HUES64 (cell line): ENCODE data around the gene ST8SIA6. TPM values are rescaled to one million over a fixed set of nuclear protein-coding genes. Genes with fewer than 3 reads are reported as not detected.
"Not testable (repeated sequence)": the region's sequence is repeated elsewhere in the genome, so short reads cannot be mapped to it uniquely, and the experiment has no call there.

Source experiments
- H3K27ac ChIP-seq: 2 replicates; pipeline ENCODE4 v1.7.0; 2013; ENCODE audit warnings: low read depth, low read length, inconsistent platforms
- H3K27me3 ChIP-seq: 2 replicates; pipeline ENCODE4 v1.6.1; 2013; ENCODE audit warnings: mild to moderate bottlenecking, low read length; ENCODE audit not compliant: insufficient read depth
- H3K36me3 ChIP-seq: 2 replicates; pipeline ENCODE4 v1.6.1; 2013; ENCODE audit warnings: mild to moderate bottlenecking, low read length; ENCODE audit not compliant: insufficient read depth
- H3K4me1 ChIP-seq: 2 replicates; pipeline ENCODE4 v1.6.1; 2013; ENCODE audit warnings: mild to moderate bottlenecking, low read length, moderate library complexity; ENCODE audit not compliant: insufficient read depth
- H3K4me3 ChIP-seq: 2 replicates; pipeline ENCODE4 v1.5.1; 2013; ENCODE audit warnings: mild to moderate bottlenecking, low read length, moderate library complexity
- H3K9ac ChIP-seq: 2 replicates; pipeline ENCODE4 v1.6.1; 2013; ENCODE audit warnings: mild to moderate bottlenecking, low read depth, low read length
- H3K9me3 ChIP-seq: 2 replicates; pipeline ENCODE4 v1.6.1; 2013; ENCODE audit warnings: low read depth, low read length; ENCODE audit not compliant: insufficient read depth
- WGBS: fragments of 150-250, 120-280 bp; methylation state at CpG from one replicate; pipeline ENCODE4 v1.1.7; 2013; ENCODE audit warnings: missing lambda C conversion rate; 5-methylcytosine and 5-hydroxymethylcytosine counted together
- polyA plus RNA-seq, 2 experiments: library from polyadenylated mRNA; stranded (reverse); fragments of 50-300 nt; gene quantifications; one replicate each; pipeline ENCODE4 v1.2.3, GENCODE V29; 2013

ST8SIA6 gene
- 1.4 TPM for polyA plus RNA-seq (2013, experiment 1 of 2)
- polyA plus RNA-seq (2013, experiment 2 of 2) = 0.70 TPM

- H3K9me3 ChIP-seq = peaks cover 11% of the 10 kb centered on the region
- H3K36me3 ChIP-seq = peaks cover 5% of the 10 kb centered on the region
- H3K4me1 ChIP-seq = peaks cover 30% of the 10 kb centered on the region
- peak within 1 kb of the TSS; percentile 70 for H3K4me3 ChIP-seq
- H3K9ac ChIP-seq = peak within 1 kb of the TSS; percentile 53
- H3K27ac ChIP-seq = no peak within 1 kb of the TSS
- 3% methylated on average over 91 of the region's 91 CpGs for WGBS
- peaks cover 47% of the 10 kb centered on the region for H3K27me3 ChIP-seq
Observed at GRCh38 chr10:17454161-17455014, at the start of gene ST8SIA6. Gene ST8SIA6, minus strand, starts transcription at chr10:17454595. Its CDS starts 340 bp downstream, at chr10:17454255.

DNA sequence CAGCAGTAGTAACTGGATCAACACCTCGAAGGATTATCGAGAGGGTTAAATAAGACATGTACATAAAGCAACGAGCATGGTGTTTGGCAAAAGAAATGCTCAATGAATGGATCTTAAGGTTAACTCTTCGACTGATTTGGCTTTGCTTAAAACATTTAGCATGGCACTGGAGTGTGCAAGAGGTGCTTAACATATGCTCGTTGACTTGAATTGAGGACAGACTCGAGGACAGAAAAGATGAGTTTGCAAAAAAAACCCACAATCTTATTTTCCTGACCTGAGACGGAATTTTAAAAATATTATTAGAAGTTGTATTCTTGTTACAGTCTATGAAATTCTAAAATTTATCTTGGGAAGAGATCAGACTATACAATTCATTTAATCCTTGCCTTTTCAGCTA, 49.4 kb upstream of the ST8SIA6 start:
- no peaks in the 10 kb centered on the region for H3K27me3 ChIP-seq
- H3K9ac ChIP-seq = no peak overlapping the region
- H3K36me3 ChIP-seq = no peaks in the 10 kb centered on the region
- H3K27ac ChIP-seq = no peak overlapping the region
- H3K4me3 ChIP-seq = no peak overlapping the region
- no peaks in the 10 kb centered on the region for H3K4me1 ChIP-seq
- H3K9me3 ChIP-seq = no peaks in the 10 kb centered on the region
- WGBS = 91% methylated on average over 6 of the region's 7 CpGs

- Histone ChIP-seq H3K4me1 (no peaks in the 10 kb centered on the region), H3K9me3 (no peaks in the 10 kb centered on the region)
- WGBS = 96% methylated on average over 2 of the region's 2 CpGs
Observed at GRCh38 chr10:17502814-17503213, 48.4 kb upstream of the ST8SIA6 start.

GRCh38 chr10:17499014-17499413, 44.6 kb upstream of the ST8SIA6 start:
- not testable (repeated sequence) for H3K27me3 ChIP-seq, H3K4me3 ChIP-seq, H3K9ac ChIP-seq, H3K36me3 ChIP-seq, H3K4me1 ChIP-seq, H3K27ac ChIP-seq, H3K9me3 ChIP-seq
- 98% methylated on average over 5 of the region's 5 CpGs for WGBS

More at GRCh38 chr10:17502814-17503213, 48.4 kb upstream of the ST8SIA6 start:
- no peaks in the 10 kb centered on the region for H3K27me3 ChIP-seq
- no peaks in the 10 kb centered on the region for H3K36me3 ChIP-seq
- no peak overlapping the region for H3K9ac ChIP-seq
- H3K27ac ChIP-seq = no peak overlapping the region
- no peak overlapping the region for H3K4me3 ChIP-seq

GRCh38 chr10:17497446-17498030, 43.1 kb upstream of the ST8SIA6 start:
- no peak overlapping the region for H3K4me3 ChIP-seq
- H3K27ac ChIP-seq = no peak overlapping the region
- no peak overlapping the region for H3K9ac ChIP-seq
- no peaks in the 10 kb centered on the region for H3K9me3 ChIP-seq
- WGBS = 88% methylated on average over 6 of the region's 6 CpGs
- H3K36me3 ChIP-seq = no peaks in the 10 kb centered on the region
- H3K27me3 ChIP-seq = no peaks in the 10 kb centered on the region
- no peaks in the 10 kb centered on the region for H3K4me1 ChIP-seq

GRCh38 chr10:17494626-17495260, 40.3 kb upstream of the ST8SIA6 start:
- no peak overlapping the region for H3K9ac ChIP-seq
- H3K27ac ChIP-seq = no peak overlapping the region
- WGBS = 96% methylated on average over 4 of the region's 6 CpGs
- H3K9me3 ChIP-seq = no peaks in the 10 kb centered on the region
- no peaks in the 10 kb centered on the region for H3K36me3 ChIP-seq
- no peaks in the 10 kb centered on the region for H3K4me1 ChIP-seq
- H3K27me3 ChIP-seq = no peaks in the 10 kb centered on the region
- H3K4me3 ChIP-seq = no peak overlapping the region

- no peak overlapping the region for H3K27ac ChIP-seq
- no peaks in the 10 kb centered on the region for H3K27me3 ChIP-seq
- no peaks in the 10 kb centered on the region for H3K9me3 ChIP-seq
- no peak overlapping the region for H3K9ac ChIP-seq
- no peak overlapping the region for H3K4me3 ChIP-seq
- H3K36me3 ChIP-seq = no peaks in the 10 kb centered on the region
- no peaks in the 10 kb centered on the region for H3K4me1 ChIP-seq
- 80% methylated on average over 4 of the region's 6 CpGs for WGBS
Observed at GRCh38 chr10:17488848-17489247, 34.5 kb upstream of the ST8SIA6 start.

DNA sequence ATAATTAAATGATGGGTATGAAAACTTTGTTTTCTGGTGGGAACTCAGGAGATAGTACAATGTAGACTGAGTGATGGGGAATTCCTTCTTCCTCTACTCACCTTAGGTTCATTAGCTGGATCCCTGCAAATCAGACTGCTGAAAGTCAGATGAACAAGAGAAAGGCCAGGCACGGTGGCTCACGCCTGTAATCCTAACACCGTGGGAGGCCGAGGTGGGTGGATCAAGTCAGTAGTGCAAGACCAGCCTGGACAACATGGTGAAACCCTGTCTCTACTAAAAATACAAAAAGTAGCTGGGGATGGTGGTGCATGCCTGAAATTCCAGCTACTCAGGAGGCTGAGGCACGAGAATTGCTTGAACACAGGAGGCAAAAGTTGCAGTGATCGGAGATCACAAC, 28.7 kb upstream of the ST8SIA6 start:
- no peaks in the 10 kb centered on the region for H3K4me1 ChIP-seq
- no peaks in the 10 kb centered on the region for H3K27me3 ChIP-seq
- H3K27ac ChIP-seq = no peak overlapping the region
- H3K36me3 ChIP-seq = no peaks in the 10 kb centered on the region
- 84% methylated on average over 6 of the region's 6 CpGs for WGBS
- no peak overlapping the region for H3K9ac ChIP-seq
- H3K4me3 ChIP-seq = no peak overlapping the region
- no peaks in the 10 kb centered on the region; the same call in 1 of the 2 replicates for H3K9me3 ChIP-seq

GRCh38 chr10:17479822-17480221, 25.4 kb upstream of the ST8SIA6 start:
- 91% methylated on average over 1 of the region's 3 CpGs for WGBS
- no peaks in the 10 kb centered on the region for H3K4me1 ChIP-seq
- H3K4me3 ChIP-seq = no peak overlapping the region
- no peak overlapping the region for H3K27ac ChIP-seq
- H3K9me3 ChIP-seq = no peaks in the 10 kb centered on the region; the same call in 1 of the 2 replicates
- no peak overlapping the region for H3K9ac ChIP-seq
- no peaks in the 10 kb centered on the region for H3K27me3 ChIP-seq
- no peaks in the 10 kb centered on the region for H3K36me3 ChIP-seq

GRCh38 chr10:17479015-17479615, 24.7 kb upstream of the ST8SIA6 start:
- Histone ChIP-seq H3K9ac (no peak overlapping the region), H3K4me1 (no peaks in the 10 kb centered on the region), H3K9me3 (no peaks in the 10 kb centered on the region; the same call in 1 of the 2 replicates), H3K27me3 (no peaks in the 10 kb centered on the region), H3K4me3 (no peak overlapping the region), H3K36me3 (no peaks in the 10 kb centered on the region), H3K27ac (no peak overlapping the region)
- 97% methylated on average over 4 of the region's 4 CpGs for WGBS

- WGBS = 94% methylated on average over 1 of the region's 1 CpG
- Histone ChIP-seq H3K9me3 (no peaks in the 10 kb centered on the region; the same call in 1 of the 2 replicates), H3K27me3 (no peaks in the 10 kb centered on the region), H3K27ac (no peak overlapping the region), H3K9ac (no peak overlapping the region), H3K36me3 (no peaks in the 10 kb centered on the region), H3K4me3 (no peak overlapping the region), H3K4me1 (no peaks in the 10 kb centered on the region)
Observed at GRCh38 chr10:17476073-17476472, 21.7 kb upstream of the ST8SIA6 start.
